Subcutaneous abdominal adipose tissue (tissue), 5 donors: ENCODE measurements around the gene SZRD1.

Experiments
- H3K27ac ChIP-seq: one replicate; pipeline ENCODE4 v1.7.0; 2013; ENCODE audit warnings: low read depth, mild to moderate bottlenecking, inconsistent platforms, low read length, moderate library complexity
- H3K27me3 ChIP-seq, 5 donors: one replicate each; pipeline ENCODE4 v1.7.0; 2013; ENCODE audit warnings: low read length in 5 of 5, inconsistent platforms in 1 of 5; ENCODE audit not compliant: control insufficient read depth in 5 of 5, insufficient read depth in 4 of 5
- H3K36me3 ChIP-seq, 5 donors: one replicate each; pipeline ENCODE4 v1.7.0; 2013; ENCODE audit warnings: low read length in 5 of 5; ENCODE audit not compliant: control insufficient read depth in 5 of 5, insufficient read depth in 5 of 5
- H3K4me1 ChIP-seq, 5 donors: one replicate each; pipeline ENCODE4 v1.7.0; 2013; ENCODE audit warnings: low read length in 5 of 5, mild to moderate bottlenecking in 3 of 5, moderate library complexity in 1 of 5; ENCODE audit not compliant: control insufficient read depth in 5 of 5, insufficient read depth in 5 of 5
- H3K4me3 ChIP-seq, 5 donors: one replicate each; pipeline ENCODE4 v1.7.0; 2013; ENCODE audit warnings: low read length in 5 of 5, low read depth in 1 of 5
- H3K9ac ChIP-seq, 5 donors: one replicate each; pipeline ENCODE4 v1.7.0; 2013; ENCODE audit warnings: low read length in 5 of 5, mild to moderate bottlenecking in 4 of 5, moderate library complexity in 3 of 5
- H3K9me3 ChIP-seq, 5 donors: one replicate each; pipeline ENCODE4 v1.7.0; 2013; ENCODE audit warnings: low read length in 5 of 5; ENCODE audit not compliant: control insufficient read depth in 5 of 5
- donor health status: healthy.
- donor health status: healthy.
- donor health status: healthy.
- donor health status: healthy.
- donor health status: healthy.

Gene SZRD1

GRCh38 chr1:16445052-16445451 lies 78.0 kb downstream of the SZRD1 start:
- Histone ChIP-seq H3K36me3 (peaks cover 0 to 67% (median 51%) of the 10 kb centered on the region in 5 donors), H3K4me1 (peaks cover 5 to 49% (median 34%) of the 10 kb centered on the region in 5 donors)

DNA sequence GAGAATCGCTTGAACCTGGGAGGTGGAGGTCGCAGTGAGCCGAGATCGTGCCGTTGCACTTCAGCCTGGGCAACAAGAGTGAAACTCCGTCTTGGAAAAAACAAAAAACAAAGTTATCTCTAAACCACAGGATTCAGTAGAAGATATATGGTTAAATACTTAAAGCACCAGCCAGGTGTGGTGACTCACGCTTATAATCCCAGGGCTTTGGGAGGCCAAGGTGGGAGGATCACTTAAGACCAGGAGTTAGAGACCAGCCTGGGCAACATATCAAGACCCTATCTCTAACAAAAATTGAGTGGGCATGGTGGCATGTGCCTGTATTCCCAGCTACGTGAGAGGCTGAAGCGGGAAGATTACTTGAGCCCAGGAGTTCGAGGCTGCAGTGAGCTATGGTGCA lies 79.1 kb downstream of the SZRD1 start:
- H3K27me3 ChIP-seq = no peaks in the 10 kb centered on the region
- H3K9ac ChIP-seq = no peak overlapping the region
- no peak overlapping the region for H3K27ac ChIP-seq
- H3K4me1 ChIP-seq = peaks cover 3 to 39% (median 29%) of the 10 kb centered on the region in 5 donors
- H3K4me3 ChIP-seq = no peak overlapping the region
- H3K9me3 ChIP-seq = no peaks in the 10 kb centered on the region
- H3K36me3 ChIP-seq = peaks cover 2 to 77% (median 61%) of the 10 kb centered on the region in 5 donors

More at GRCh38 chr1:16445052-16445451, 78.0 kb downstream of the SZRD1 start:
- no peaks in the 10 kb centered on the region for H3K9me3 ChIP-seq
- H3K9ac ChIP-seq = no peak overlapping the region
- H3K27ac ChIP-seq = no peak overlapping the region
- no peaks in the 10 kb centered on the region for H3K27me3 ChIP-seq
- H3K4me3 ChIP-seq = no peak overlapping the region

DNA sequence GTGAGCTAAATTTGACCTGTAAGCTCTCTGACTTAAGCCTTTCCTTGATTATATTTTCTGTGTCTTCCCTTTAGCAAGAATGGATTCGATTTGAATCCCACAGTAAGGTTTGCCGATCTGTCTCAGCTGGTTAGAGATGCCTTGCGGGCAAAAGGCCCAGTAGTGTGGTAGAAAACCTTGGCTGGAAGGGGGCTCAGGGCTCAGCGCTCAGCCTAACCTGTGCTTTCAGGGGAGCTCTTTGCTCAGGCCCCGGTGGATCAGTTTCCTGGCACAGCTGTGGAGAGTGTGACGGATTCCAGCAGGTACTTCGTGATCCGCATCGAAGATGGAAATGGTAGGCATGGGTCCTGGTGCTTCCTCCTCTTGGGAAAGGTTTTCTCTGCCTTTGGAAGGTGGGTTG lies 80.6 kb downstream of the SZRD1 start:
- Histone ChIP-seq H3K9me3 (no peaks in the 10 kb centered on the region), H3K4me1 (peaks cover 3 to 23% (median 14%) of the 10 kb centered on the region in 5 donors), H3K27ac (no peak overlapping the region), H3K27me3 (no peaks in the 10 kb centered on the region), H3K4me3 (no peak overlapping the region), H3K9ac (no peak overlapping the region), H3K36me3 (peaks cover 4 to 92% (median 74%) of the 10 kb centered on the region in 5 donors)
